ENCODE results near the gene CYP4V2.
A peak's percentile ranks its signal among the peaks of the same experiment; 100 is the strongest.
"Not testable (repeated sequence)": the region's sequence is repeated elsewhere in the genome, so short reads cannot be mapped to it uniquely, and the experiment has no call there.

The CYP4V2 gene

GRCh38 chr4:186236126-186236525 lies 44.8 kb downstream of the CYP4V2 start:
- DNase-seq = no peak

GRCh38 chr4:186240452-186240847 lies 49.1 kb downstream of the CYP4V2 start:
- no peak for DNase-seq

- DNase-seq = peak; percentile 11
Measured at GRCh38 chr4:186240848-186241491, 49.6 kb downstream of the CYP4V2 start.

GRCh38 chr4:186241616-186242015 lies 50.2 kb downstream of the CYP4V2 start:
- DNase-seq = no peak

- not testable (repeated sequence) for DNase-seq
Measured at GRCh38 chr4:186242031-186242430, 50.7 kb downstream of the CYP4V2 start.

GRCh38 chr4:186243331-186243730 lies 52.0 kb downstream of the CYP4V2 start:
- no peak for DNase-seq

GRCh38 chr4:186244835-186245234 lies 53.5 kb downstream of the CYP4V2 start:
- DNase-seq = no peak

- DNase-seq = not testable (repeated sequence)
Measured at GRCh38 chr4:186247062-186247752, 55.8 kb downstream of the CYP4V2 start.

GRCh38 chr4:186248643-186249042 lies 57.3 kb downstream of the CYP4V2 start:
- no peak for DNase-seq

GRCh38 chr4:186249785-186250754 lies 58.7 kb downstream of the CYP4V2 start:
- DNase-seq = no peak

- no peak for DNase-seq
Measured at GRCh38 chr4:186250760-186251159, 59.4 kb downstream of the CYP4V2 start.

GRCh38 chr4:186255122-186255521 lies 63.8 kb downstream of the CYP4V2 start:
- no peak for DNase-seq

- DNase-seq = no peak
Measured at GRCh38 chr4:186258216-186258811, 66.9 kb downstream of the CYP4V2 start.

GRCh38 chr4:186260117-186260503 lies 68.7 kb downstream of the CYP4V2 start:
- DNase-seq = no peak
